Stimulated activated CD4-positive, alpha-beta T cell treated with anti-CD3 and anti-CD28 coated beads, Interleukin-1b, Interleukin-23, amount 100 ng/mL, for 24 hours (primary cell): Measurements from ENCODE around the gene SGCA.

ENCODE experiments used
- DNase-seq, 4 experiments: peaks; one replicate each; pipeline ENCODE4 v3.0.0-alpha.2; 2020; ENCODE audit warnings: low read depth in 4 of 4, low spot score in 1 of 4

SGCA gene

DNA sequence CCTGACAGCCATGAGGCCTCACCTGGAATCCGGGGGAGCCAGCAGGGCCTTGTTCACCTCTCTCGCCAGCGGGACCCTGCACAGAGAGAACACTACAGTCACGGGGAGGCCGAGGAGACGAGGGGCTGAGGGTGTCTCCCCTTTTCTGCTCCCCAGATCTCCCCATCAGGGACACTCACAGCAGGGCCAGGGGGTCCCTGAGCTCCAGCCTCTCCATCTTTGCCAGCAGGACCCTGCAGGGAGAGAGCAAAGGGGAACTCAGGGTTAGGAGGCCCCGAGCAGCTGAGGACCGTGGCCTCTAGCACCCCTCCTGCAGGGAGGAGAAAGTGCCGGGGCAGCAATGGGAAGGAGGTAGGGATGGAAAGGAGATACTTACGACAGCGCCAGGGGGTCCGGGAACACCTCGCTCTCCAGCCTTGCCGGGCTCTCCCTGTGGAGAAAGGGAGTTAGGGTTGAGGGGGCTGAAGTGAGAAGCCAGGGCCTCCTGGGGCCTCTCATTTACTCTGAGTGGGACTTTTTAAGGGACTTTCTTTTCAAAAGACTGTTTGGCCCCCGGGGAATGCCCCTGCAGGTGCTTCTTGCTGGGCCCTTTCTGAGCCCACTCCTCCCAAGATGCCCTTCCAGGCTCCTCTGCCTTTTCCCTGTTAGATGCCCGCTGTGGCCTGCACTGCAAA is 26.9 kb downstream of the SGCA start:
- no peak for DNase-seq

DNA sequence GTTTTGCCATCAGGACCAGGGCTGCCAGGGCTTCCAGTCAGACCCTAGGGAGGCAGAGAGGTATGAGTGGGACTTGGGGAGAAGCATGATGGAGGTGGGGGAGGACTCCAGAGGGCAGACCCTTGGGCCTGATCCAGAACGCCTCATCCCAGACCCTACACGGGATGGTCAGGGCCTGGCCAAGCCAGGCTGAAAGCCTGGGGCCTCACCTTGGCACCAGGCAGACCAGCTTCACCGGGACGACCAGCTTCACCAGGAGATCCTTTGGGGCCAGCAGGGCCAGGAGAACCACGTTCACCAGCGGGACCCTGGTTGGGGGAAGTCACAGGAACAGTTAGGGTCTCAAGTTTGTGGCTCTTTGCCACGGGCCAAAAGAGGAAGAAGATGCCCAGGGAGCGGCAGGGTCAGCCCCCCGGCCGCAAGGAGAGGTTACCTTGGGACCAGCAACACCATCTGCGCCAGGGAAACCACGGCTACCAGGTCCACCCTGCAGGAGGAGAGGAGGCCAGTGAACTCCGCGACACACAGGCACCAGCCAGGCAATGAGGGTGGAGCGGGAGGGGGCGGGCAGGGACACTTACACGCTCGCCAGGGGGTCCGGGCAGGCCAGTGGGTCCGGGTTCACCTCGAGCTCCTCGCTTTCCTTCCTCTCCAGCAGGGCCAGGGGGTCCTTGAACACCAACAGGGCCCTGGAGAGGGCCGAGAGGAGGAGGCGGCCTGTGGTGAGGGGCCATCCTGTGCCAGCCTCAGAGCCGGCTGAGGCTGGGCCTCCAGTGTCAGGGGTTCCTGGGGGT is 28.5 kb downstream of the SGCA start:
- DNase-seq: no peak

DNA sequence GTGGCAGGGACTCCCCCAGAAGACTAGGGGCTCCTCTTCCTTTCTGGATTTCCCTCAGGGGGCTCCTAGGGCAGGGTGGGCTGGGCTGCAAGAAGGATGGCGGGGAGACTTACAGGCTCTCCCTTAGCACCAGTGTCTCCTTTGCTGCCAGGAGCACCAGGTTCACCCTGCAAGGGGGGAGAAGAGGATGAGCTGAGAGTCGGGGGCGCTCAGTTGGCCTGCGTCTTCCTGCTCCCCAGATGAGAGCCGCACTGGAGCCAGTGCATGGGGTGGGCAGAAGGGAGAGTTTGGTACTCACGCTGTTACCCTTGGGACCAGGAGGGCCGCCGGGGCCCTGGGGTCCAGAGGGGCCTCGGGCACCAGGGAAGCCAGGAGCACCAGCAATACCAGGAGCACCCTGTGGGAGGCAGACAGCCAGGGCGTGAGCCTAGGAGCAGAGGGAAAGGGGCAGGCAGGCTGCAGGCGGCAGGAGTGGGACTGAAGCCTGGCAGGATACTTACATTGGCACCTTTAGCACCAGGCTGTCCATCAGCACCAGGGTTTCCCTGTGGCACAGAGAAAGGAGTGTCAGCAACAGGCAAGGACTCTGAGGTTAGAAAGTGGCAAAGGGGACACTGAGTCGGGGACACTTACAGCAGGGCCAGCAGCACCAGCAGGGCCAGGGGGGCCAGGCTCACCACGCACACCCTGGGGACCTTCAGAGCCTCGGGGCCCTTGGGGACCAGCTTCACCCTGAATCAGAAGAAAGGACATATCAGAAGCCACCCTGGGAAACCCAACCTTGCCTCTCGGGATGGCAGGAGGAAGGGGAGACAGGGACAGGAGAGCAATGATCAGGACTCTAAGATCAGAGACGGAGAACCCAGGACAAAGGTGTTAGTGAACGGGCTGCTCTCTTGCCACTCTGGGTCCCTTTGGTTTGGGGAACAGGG is 29.4 kb downstream of the SGCA start:
- no peak for DNase-seq

DNA sequence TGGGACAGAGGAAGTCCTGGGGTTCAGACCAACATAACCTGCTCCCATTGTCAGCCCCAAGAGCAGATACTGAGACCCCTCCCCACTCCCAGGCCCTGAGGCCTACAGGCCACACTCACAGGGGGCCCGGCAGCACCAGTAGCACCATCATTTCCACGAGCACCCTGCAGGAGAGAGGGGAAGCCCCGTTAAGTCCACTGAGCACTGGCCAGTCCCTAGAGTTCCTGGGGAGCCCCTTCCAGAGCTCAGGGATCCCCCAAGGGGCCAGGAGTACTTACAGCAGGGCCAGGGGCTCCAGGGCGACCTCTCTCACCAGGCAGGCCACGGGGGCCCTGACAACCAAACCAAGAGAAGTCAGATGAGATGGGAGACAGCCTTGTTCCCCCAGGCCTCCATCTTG is 30.2 kb downstream of the SGCA start:
- no peak for DNase-seq

DNA sequence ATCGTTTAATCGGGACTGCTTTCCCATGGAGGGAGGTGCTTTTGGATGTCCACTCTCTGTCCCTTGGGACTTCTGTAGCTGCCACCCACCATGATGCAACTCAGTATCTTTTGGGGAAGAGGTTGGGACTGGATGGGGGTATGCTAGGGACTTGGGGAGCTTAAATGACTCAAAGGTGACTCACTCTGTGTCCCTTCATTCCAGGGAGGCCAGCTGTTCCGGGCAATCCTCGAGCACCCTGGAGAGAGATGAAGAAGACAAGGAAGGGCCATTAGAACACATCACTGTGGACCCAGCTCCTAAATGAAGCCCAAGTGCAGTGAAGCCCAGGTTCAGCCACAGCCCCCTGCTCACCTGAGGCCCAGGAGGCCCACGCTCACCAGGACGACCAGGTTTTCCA is 31.0 kb downstream of the SGCA start:
- DNase-seq: no peak

DNA sequence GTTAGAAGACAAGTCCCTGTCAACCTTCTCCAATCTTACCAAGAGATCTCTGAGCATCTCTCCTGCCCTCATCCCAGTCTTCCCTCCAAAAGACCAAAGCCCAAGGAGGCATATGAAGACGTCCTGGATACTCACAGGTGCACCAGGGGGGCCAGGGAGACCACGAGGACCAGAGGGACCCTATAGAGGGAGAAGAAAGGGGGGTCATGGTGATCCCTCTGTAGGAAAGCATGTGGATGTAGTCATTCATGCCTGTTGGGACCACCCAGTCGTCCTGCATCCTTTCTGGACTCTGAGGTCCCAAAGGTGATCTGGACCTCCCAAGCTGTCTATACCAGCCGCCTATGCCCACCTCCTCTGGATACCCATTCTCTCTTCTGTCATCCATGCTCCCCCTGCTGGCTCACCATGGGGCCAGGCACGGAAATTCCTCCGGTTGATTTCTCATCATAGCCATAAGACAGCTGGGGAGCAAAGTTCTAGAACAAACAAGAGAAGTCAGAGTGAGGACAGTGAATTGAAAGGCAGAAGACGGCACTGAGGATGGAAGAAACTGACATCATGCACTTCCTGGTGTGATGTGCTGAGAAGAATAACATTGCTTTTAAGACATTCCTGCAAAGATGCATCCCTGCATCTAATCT is 32.3 kb downstream of the SGCA start:
- DNase-seq: peak in 3 of 4 experiments; percentile 21 to 49 (median 31)

DNA sequence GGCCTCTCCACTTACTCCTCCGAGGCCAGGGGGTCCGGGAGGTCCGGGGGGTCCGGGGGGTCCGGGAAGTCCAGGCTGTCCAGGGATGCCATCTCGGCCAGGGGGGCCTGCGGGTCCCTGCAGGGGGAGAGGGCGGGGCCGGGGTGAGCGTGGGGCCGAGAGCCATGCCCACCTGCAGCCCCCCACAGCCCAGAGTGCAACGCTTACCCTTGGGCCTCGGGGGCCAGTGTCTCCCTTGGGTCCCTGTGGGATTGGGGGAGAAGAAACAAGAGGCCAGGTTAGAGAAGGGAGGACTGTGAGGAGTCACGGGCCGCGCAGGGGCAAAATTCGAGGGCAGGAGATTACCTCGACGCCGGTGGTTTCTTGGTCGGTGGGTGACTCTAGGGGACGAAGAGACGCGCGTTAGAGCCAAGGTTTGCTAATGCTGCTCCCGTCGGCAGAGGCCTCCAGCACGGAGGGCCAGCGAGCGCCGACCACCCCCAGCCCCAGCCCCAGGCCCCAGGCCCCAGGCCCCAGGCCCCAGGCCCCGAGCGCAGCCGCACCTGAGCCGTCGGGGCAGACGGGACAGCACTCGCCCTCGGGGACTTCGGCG is 33.5 kb downstream of the SGCA start:
- DNase-seq: no peak

DNA sequence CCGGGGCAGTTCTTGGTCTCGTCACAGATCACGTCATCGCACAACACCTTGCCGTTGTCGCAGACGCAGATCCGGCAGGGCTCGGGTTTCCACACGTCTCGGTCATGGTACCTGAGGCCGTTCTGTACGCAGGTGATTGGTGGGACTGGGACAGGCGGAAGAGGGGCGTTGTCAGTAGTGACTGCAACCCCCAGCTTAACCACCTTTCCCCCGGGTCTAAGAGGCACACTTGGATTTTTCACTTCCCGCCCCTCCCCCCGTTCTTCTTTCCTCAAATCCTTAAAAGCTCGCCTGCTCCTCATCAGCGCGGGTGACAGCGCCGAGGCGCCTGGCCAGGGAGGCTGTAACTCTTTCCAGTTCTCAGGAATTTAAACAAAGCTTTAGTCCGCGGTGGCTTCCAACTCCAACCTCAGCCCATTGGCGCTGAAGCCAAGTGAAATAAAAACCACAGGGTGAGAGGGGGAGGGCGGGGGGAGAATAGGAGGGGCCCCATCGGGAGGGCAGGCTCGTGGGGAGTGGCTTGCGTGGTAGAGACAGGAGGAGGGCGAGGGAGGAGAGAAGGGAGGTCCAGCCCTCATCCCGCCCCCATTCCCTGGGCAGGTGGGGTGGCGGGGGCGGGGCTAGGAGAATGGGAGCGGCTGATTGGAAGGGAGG is 34.1 kb downstream of the SGCA start:
- DNase-seq: peak in 3 of 4 experiments; percentile 24 to 60 (median 42)

DNA sequence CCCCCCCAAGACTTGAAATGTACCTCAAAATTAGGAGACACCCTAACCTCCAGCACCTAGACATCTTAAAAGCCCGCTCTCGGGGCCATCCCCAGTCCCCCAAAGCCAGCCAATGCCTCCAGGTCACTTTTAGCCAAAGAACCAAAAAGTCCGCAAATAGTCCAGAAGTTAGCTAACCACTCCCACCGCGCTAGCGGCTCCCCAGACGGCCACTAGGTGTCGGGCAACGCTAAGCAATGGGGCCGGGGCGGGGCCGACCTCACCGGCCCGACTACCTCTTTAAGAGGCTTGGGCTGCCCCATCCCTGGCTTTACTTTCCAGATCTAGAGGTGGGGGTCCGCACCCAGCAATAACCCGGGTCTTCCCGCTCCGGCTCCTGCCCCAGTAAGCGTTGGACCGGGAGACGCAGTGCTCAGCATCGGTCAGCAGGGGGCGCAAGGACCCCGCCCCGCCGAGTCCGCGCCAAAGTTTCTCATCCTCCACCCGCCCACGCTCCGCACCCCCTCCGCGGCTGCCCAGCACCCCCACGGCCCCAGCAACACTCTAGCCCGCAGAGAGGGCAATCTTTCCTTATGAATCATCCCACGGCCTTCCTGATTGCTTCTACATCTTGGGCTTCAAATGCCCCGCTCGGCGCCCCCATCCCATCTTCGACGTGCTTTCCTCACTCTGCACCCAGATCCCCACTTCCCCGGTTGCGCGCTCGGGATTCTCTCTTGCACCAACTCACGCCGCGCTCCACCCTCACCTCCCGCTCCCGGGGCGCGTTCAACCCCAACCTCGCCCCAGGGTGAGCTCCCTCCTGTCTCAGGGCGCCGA is 34.9 kb downstream of the SGCA start:
- DNase-seq: peak; percentile 59 to 74 (median 70)

DNA sequence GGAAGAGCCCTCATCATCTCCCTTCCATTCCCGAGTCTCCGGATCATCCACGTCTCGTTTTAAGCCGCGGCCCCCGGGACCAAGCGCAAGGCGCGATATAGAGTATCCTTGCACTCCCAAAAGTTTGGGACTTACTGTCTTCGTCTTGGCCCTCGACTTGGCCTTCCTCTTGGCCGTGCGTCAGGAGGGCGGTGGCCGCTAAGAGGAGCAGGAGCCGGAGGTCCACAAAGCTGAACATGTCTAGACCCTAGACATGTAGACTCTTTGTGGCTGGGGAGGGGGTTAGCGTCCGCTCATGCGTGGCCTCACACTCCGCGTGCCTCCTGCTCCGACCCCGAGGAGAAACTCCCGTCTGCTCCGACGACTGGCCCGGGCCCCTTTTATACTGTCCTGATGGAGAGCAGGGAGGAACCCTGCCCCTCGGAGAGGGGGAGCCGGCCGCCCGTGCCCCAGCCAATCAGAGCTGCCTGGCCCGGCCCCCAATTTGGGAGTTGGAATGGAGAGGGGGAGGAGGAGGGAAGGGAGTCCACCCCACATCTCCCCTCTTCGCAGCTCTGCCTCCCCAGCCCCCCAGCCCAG is 35.6 kb downstream of the SGCA start, which contains the start of gene COL1A1:
Gene COL1A1, minus strand, starts transcription at position 356 of the 579 bp plus-strand sequence. Its CDS starts 118 bp downstream, at position 238.
- DNase-seq: no peak

DNA sequence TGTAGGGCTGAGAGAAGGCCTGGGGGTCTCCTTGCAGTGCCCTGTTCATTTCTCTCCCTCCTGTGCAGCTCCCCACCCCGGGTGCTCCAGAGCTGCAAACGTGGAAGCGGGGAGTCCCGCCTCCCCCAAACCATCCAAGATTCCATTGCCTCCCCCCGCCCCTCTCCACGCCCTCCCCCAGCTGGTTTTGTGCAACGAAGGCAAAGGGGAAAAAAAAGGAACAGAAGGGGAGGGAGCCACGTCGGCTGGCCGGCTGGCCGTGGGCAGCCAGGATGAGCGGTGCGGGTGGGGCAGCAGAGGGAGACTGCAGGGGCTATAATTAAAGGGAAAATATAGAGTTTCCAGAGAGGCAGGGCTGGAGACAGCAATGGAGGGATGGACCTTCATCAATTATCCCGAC is 37.3 kb downstream of the SGCA start:
- no peak for DNase-seq

DNA sequence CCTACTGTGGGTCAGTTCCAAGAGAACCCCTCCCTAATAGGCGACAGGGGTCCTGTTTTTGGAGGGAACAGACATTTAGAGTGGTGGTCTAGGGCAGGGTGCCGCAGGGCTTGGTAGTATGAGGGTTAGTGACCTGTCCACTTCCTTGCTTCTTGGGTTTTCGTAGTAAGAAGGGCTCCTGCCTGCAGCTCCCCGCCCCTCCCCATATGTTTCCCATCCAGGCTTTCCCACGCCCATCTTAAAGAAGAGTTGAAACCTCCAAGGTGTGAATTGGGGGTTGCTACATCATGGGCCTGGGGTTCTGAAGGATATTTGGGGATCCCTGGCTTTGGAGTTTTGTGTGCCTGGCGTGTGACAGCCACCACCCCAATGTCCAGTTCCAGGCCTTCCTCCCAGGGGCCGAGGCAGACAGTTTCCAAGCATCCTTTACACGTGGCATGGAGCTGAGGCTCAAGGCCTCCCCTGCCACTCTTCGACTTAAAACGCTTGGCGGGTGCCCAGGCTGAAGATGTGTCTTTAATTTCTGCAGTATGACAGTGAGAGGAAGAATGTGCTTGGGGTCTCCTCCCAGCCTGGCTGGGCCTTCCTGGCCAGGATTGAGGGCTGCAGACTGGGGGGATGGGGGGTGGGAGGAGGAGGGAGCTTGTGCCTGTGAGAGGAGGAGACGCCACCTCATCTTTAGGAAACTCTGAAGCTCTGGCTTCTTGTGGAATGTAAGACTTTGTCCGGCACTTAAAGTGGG is 38.0 kb downstream of the SGCA start:
- no peak for DNase-seq

DNA sequence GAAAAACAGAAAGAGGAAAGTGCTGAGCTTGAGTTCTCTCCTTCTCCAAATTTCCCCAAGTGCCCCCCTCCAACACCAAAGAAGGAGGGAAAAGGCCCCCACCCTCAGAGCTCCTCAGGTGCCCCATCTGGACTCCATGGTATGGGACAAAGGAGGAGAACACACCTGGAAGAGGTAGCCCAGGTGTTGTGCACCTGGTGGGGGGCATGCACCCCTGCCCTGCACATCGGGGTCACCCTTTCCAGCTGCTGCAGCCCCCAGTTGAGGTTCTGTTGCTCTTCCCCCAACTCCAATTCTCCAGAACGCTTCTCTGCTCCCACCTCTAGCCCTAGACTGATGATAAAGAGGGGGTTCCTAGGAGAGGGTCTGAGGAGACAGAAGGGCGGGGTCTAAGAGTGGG is 38.6 kb downstream of the SGCA start:
- no peak for DNase-seq

DNA sequence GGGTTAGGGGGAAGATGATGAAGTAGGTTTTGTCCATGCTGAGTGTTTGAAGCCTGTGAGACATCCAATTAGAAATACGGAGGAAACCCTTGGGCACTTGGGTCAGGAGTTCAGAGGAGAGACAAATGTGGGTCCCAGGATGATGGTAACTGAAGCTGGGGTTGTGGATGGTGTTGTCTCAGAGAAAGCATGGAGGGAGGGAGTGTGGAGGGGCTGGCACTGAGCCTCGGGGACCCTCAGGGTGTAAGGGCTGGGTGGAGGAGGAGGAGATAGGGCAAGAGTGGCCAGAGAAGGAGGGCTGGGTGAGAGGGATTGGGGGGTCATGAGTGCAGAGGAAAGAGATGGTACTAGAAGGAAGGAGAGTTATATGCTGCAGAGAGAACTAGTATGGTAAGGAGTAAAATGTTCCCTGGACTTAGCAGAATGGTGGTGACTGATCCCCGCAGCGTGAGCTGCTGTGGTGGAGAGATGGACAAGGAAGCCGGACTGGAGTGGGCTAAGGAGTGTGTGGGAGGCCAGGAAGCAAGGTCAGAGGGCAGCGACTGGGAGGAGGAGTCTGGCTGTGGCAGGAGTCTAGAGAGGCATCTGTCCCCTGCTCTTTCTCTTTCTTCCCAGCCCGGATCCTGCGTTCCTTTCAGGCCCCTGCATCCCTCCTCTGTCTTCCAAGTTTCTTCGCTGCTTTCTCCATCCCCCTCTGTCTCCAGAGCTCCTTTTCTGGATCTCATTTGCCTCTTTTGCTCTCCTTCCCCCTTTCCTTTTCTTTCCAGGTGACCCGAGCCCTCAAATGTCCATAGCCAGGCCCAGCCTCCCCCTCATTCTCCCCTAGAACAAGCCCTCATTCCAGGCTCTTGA is 39.5 kb downstream of the SGCA start:
- DNase-seq: no peak

DNA sequence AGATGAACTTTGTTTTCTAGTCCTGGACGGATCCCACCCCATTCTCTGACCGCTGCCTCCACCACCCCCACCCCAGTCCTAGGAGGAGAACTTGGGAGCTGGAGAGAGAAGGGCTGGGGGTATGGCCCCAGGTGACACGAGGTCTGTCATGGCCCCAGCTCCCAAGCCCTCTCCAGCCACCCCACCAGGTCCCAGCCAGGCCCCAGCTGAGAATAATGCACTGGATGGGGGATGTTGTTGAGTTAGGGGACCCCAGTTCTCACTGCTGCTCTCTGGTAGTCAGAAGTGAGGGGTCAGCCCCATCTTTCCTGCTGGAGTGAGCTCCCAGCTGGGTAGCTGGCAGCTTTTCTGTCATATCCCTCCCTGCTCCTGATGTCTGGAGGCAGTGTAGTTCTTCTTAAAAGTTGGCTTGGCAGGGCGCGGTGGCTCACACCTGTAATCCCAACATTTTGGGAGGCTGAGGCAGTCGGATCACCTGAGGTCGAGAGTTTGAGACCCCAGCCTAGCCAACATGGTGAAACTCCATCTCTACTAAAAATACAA is 40.2 kb downstream of the SGCA start:
- no peak for DNase-seq

DNA sequence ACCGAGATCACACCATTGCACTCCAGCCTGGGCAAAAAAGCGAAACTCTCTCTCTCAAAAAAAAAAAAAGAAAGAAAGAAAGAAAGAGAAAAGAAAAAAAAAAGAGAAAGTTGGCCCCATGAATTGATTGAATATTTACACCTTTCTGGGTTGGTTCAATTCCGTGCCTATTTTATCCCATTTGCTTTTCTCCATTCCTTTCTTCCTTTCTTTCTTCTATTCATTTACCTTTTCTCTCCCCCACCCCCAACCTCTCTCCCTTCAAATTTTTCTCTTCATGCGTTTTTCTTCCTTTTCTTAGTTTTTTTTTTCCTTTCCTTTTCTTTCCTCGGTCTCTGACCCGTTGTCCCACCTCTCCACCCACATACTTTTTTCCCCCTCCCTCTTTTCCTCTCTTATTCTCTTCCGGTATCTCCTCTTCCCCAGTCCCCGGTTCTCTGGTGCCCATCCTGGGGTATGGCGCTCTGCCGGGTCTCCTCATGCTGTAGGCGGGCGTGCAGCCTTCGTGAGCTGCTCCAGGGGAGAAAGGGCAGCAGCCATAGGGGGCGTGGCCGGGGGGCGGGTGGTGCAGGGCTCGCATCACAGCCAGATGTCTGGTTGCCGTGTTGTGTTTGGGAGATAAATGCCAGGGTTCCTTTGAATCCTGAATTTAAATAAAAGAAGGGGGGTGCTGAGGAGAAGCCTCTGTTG is 40.9 kb downstream of the SGCA start:
- DNase-seq: no peak
